ENCODE results near the gene PEX12.

DNA sequence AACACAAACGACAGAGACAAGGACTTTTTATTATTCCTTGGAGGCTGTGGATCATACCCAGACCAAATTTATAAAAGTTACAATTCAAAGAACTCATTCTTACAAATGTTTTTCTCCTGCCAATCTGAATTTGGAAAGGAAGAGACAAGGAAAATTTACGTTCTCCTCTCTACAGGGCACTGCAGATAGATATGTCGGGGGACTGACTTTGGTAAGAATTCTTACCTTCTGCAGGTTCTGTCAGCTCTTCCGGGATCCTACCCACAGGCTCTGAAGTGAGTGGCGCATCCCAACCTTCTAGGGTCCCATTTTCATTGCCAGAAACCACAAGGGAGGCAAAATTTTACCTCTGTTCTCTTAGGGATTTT lies 38.7 kb downstream of the PEX12 start:
- TF ChIP-seq, protein P1, sequence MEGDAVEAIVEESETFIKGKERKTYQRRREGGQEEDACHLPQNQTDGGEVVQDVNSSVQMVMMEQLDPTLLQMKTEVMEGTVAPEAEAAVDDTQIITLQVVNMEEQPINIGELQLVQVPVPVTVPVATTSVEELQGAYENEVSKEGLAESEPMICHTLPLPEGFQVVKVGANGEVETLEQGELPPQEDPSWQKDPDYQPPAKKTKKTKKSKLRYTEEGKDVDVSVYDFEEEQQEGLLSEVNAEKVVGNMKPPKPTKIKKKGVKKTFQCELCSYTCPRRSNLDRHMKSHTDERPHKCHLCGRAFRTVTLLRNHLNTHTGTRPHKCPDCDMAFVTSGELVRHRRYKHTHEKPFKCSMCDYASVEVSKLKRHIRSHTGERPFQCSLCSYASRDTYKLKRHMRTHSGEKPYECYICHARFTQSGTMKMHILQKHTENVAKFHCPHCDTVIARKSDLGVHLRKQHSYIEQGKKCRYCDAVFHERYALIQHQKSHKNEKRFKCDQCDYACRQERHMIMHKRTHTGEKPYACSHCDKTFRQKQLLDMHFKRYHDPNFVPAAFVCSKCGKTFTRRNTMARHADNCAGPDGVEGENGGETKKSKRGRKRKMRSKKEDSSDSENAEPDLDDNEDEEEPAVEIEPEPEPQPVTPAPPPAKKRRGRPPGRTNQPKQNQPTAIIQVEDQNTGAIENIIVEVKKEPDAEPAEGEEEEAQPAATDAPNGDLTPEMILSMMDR (IDR thresholded peaks at IDR 0.05), result no peak
- no peak for TF ChIP-seq POLR2A (IDR thresholded peaks at IDR 0.05)
- TF ChIP-seq EP300 (IDR thresholded peaks at IDR 0.05), result no peak
